HT-29 (cell line): ENCODE measurements around the gene HNRNPK. TPM values are rescaled to one million over a fixed set of nuclear protein-coding genes. Genes with fewer than 3 reads are reported as not detected.

Source experiments
- DNase-seq: peaks from one replicate; pipeline ENCODE4 v3.0.0-alpha.2; 2015; ENCODE audit warnings: low spot score
- total RNA-seq: library from RNA; depleted of rRNA; stranded (reverse); fragments of >200 nt; shearing (Covaris generic); gene quantifications from 2 replicates; pipeline ENCODE4 v1.2.3, GENCODE V29; 2014; rRNA removed

HNRNPK gene
- 552 and 575 TPM in 2 replicates for total RNA-seq

GRCh38 chr9:83979812-83980394 is at the start of gene HNRNPK:
Gene HNRNPK, minus strand, starts transcription at chr9:83980215. Its CDS starts 1,963 bp downstream, at chr9:83978252.
- DNase-seq = peak; percentile 99

- DNase-seq = no peak
Observed at GRCh38 chr9:84027201-84027600, 47.2 kb upstream of the HNRNPK start.

GRCh38 chr9:84024041-84024575 is 44.1 kb upstream of the HNRNPK start:
- DNase-seq = no peak

- no peak for DNase-seq
Observed at GRCh38 chr9:84007662-84008061, 27.6 kb upstream of the HNRNPK start.

- no peak for DNase-seq
Observed at GRCh38 chr9:84003246-84003645, 23.2 kb upstream of the HNRNPK start.

- no peak for DNase-seq
Observed at GRCh38 chr9:84002344-84002743, 22.3 kb upstream of the HNRNPK start.

- no peak for DNase-seq
Observed at GRCh38 chr9:84001621-84002020, 21.6 kb upstream of the HNRNPK start.

GRCh38 chr9:84000186-84000585 is 20.2 kb upstream of the HNRNPK start:
- DNase-seq = no peak

- peak; percentile 41 for DNase-seq
Observed at GRCh38 chr9:83999141-83999918, 19.3 kb upstream of the HNRNPK start.

GRCh38 chr9:83996126-83996525 is 16.1 kb upstream of the HNRNPK start:
- no peak for DNase-seq

GRCh38 chr9:83992901-83993300 is 12.9 kb upstream of the HNRNPK start:
- DNase-seq = no peak

- peak; percentile 54 for DNase-seq
Observed at GRCh38 chr9:83992407-83992806, 12.4 kb upstream of the HNRNPK start.

GRCh38 chr9:83991355-83991754 is 11.3 kb upstream of the HNRNPK start:
- DNase-seq = no peak

GRCh38 chr9:83988411-83988810 is 8.4 kb upstream of the HNRNPK start:
- no peak for DNase-seq

GRCh38 chr9:83987402-83987791 is 7.4 kb upstream of the HNRNPK start:
- DNase-seq = no peak

- no peak for DNase-seq
Observed at GRCh38 chr9:83986765-83987401, 6.9 kb upstream of the HNRNPK start.

- DNase-seq = no peak
Observed at GRCh38 chr9:83986195-83986594, 6.2 kb upstream of the HNRNPK start.

GRCh38 chr9:83981126-83981871 is 1.3 kb upstream of the HNRNPK start:
- DNase-seq = peak; percentile 57

GRCh38 chr9:83980395-83981125 is 545 bp upstream of the HNRNPK start, which contains the start of gene RMI1:
Gene RMI1, plus strand, starts transcription at chr9:83980805. Its CDS starts 20,182 bp downstream, at chr9:84000987.
- DNase-seq = peak; percentile 98

GRCh38 chr9:83978992-83979811 is 813 bp downstream of the HNRNPK start:
- DNase-seq = peak; percentile 69
